AG20443 (cell line): Measurements from ENCODE around the gene TNF.
"Not testable (repeated sequence)": the region's sequence is repeated elsewhere in the genome, so short reads cannot be mapped to it uniquely, and the experiment has no call there.

Experiments
- DNase-seq: peaks from one replicate; pipeline ENCODE4 v3.0.0; 2012; ENCODE audit warnings: low spot score, mixed read lengths

TNF gene

GRCh38 chr6:31588871-31589650 is 13.7 kb downstream of the TNF start:
- no peak for DNase-seq

DNA sequence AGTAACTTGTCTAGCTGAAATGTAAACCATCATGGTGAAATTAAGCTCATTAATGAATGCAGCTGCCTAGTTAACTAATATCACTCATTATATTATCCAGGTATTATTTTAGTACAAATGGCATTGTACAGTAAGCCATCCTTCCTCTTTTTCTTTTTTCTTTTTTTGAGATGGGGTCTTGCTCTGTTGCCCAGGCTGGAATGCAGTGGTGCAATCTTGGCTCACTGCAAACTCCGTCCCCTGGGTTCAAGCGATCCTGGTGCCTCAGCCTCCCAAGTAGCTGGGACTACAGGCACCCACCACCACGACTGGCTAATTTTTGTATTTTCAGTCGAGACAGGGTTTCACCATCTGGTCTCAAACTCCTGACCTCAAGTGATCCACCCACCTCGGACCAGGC is 15.3 kb downstream of the TNF start:
- not testable (repeated sequence) for DNase-seq

DNA sequence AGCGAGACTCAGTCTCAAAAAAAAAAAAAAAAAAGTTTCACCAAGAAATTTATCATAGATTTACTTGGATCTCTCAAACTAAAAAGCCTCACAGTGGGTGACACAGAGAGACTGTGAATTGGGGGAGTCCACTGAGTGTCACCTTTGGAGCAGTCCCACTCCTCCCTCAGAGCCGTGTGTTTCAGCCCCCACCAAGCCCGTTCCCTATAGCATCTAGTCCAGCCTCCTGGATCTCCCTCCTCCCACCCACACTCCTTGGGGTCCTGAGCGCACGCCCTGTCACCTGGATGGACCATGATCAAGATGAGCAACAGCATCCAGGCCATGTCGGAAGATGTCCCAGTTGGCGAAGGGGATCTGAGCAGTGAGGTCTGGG is 17.0 kb downstream of the TNF start:
- DNase-seq, result no peak

GRCh38 chr6:31597006-31597405 is 21.6 kb downstream of the TNF start:
- no peak for DNase-seq

- DNase-seq, result no peak
Measured at GRCh38 chr6:31607317-31607716, 32.0 kb downstream of the TNF start.

DNA sequence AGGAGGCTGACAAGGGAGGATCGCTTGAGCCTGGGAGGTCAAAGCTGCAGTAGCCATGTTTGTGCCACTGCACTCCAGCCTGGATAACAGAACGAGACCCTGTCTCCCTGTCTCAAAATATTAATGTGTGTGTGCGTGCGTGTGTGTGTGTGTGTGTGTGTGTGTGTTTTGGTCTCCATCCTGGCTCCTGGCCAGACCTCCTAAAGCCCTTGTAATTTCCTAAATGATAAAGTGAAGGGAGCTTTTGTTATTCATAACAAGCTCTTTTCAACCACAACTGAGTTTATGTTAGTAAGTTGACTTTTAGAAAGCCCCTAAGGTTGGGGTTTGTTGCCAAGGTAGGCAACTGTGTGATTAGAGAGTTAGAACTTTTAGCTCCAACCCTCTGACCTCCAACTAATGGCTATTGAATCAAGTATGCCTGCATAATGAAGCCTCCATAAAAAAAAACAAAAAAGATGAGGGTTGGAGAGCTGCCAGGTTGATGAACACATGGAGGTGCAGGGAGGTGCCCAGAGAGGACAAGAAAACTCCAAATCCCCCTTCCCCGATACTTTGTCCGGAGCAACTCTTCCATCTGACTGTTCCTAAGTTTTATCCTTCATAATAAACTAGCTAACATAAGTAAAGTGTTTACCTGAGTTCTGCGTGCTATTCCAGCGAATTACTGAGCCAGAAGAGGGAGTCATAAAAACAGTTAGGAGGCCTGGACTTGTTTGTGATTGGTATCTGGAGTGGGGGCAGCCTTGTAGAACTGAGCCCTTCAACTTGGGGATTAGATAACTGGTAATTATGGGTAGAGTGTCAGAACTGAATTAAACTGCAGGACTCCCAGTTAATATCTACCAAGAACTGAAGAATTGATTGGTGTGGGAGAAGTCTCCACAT is 34.4 kb downstream of the TNF start:
- no peak for DNase-seq

DNA sequence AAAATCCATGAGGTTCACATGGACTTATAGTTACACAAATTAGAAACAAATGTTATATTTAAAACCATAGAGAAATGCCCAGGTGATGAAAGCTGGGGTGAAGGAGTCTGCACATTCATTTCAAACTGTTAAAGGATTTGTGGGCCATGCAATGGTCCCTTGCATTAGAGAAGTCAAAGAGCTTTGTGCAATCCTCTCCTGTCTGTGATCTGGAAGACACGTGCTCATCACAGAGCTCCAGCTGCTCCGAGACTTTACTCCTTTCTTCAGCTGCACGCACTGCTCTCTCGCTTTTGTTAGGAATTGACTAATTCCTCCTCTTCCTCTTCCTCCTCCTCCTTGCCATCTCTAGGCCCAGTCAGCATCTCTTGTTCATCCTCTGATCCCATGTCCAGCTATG is 35.6 kb downstream of the TNF start:
- peak; percentile 34 for DNase-seq

DNA sequence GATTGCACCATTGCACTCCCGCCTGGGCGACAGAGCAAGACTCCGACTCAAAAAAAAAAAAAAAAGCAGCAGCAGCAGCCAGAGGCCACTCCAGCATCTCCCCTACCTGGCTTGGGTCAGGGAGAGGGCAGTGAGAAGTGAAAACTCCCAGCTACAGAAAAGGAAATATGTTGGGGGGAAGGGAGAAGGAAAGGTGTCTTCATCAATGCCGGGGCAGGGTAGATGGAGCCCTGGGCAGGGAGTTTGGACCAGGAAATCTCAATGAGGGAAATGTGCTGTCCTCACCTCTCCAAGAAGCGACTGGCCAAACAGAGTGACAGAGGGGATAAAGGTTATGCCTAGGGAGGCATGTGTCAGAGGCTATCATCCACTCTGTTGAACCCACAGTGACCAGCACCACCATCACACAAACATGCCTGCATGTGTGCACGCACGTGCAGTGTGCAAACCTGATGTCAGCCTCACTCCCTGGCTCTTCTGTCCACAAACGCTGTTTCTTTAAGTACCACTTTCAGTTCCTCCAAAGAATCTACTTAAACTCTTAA is 38.8 kb downstream of the TNF start:
- DNase-seq, result no peak

GRCh38 chr6:31614684-31615578 is 39.6 kb downstream of the TNF start, which contains the start of gene AIF1:
Gene AIF1, plus strand, starts transcription at chr6:31615234. Its CDS starts 96 bp downstream, at chr6:31615330.
- no peak for DNase-seq

DNA sequence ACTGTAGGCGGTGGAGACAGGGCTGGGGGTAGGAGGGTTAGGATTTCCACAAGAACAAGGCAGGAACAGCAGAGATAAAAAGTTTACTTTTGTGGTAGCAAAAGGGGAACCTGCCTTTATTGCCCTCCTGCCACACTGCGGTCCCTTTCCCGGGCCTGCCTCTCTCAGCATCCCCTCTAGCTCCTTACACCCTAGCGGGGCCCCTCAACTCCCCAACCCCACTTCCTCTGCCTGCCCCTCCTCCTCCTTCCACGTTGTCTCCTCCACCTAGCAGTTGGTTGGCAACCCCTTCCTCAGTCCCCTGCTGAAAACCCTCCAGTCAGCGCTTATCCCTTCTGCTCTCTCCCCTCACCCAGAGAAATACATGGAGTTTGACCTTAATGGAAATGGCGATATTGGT is 40.4 kb downstream of the TNF start:
- DNase-seq, result no peak

DNA sequence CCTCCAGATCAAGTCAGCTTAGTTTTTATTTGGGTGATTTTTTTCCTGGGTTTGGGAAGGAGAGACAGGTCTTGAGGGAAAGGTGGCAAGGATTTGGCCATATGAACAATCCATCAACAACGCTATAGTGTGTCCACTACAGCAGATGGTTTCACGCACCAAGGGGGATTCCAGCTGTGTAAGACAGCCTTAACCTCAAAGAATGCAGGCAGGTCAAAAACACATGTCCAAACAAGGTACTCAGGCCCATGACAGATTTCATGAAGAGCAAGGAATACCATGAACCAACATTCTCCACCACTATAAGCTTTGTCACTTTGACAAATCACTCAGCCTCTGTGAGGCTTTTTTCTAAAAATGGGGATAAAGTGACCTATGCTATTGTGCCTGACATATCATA is 41.6 kb downstream of the TNF start:
- DNase-seq, result no peak

GRCh38 chr6:31619805-31620585 is 44.6 kb downstream of the TNF start:
- DNase-seq, result peak; percentile 96

GRCh38 chr6:31620586-31621319 is 45.4 kb downstream of the TNF start, which contains the start of gene PRRC2A:
Gene PRRC2A, plus strand, starts transcription at chr6:31620715. Its CDS starts 2,075 bp downstream, at chr6:31622790.
- peak; percentile 97 for DNase-seq

DNA sequence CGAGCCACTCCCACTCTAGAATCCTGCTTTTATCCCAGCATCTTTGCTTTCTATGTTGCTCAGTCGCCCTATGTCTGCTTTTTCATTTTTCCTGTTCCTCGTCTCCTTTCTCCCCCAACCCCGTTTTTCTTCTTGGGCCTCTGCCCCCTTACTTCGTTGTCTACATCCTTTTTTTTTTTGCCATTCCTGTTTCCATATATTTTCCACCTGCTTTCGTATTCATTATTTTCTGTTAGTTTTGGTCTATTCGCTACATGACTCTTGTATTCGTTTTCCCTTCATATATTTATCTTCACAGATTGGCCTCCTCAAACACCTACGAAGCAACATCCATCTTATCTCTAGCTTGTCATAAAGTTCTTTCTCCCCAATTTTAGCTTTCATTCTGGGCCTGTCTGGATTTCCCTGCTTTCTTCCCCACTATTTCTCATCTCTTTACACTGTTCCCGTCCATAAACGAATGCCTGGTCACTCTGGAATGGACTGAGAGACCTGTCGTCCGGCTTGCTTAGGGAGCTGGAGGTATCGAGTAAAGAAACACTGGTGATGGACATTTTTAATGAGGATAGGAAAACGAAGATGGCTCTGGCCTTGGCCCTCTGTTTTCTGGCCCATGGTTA is 46.1 kb downstream of the TNF start:
- DNase-seq, result no peak

GRCh38 chr6:31621991-31622390 is 46.6 kb downstream of the TNF start:
- no peak for DNase-seq

- no peak for DNase-seq
Measured at GRCh38 chr6:31622684-31623091, 47.3 kb downstream of the TNF start.

DNA sequence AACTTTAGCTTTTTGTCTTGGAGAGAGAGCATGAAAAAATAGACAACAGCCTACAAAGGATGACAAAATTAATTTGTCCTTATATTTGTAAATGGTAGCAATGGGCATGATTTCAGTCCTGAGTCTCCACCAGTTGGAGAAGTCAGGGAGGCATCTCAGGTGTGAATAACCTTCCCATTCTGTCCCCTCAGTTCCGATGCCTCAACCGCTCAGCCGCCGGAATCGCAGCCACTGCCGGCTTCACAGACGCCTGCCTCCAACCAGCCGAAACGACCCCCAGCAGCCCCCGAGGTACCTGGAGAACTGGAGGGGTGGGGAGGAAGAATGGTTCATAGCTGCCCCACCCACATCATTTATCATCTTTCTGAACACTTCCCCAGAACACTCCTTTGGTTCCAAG is 48.7 kb downstream of the TNF start:
- DNase-seq, result no peak

DNA sequence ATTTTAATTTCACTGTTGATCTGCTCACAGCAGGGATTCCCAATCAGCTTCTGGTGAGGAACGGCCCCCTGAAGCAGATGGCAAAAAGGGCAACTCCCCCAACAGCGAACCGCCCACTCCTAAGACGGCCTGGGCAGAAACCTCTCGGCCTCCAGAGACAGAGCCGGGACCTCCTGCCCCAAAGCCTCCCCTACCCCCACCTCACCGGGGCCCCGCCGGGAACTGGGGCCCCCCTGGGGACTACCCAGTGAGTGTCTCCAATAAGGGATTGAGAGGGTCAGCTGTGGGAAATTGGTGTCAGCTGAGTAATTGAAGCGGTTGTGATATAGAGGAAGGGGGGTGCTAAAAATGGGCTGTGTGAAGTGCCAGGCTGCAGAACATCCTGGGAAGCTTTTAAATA is 51.6 kb downstream of the TNF start:
- DNase-seq, result no peak

- DNase-seq, result no peak
Measured at GRCh38 chr6:31627690-31628287, 52.4 kb downstream of the TNF start.
